Psoas muscle (tissue), 8 donors: Measurements from ENCODE around the gene MAS1L. TPM values are rescaled to one million over a fixed set of nuclear protein-coding genes. Genes with fewer than 3 reads are reported as not detected.

Experiments
- ATAC-seq, 4 donors: fragments of 200-7000 bp; cut with Tn5 transposase; one replicate each; pipeline ENCODE4 v1.9.1; 2020; ENCODE audit warnings: moderate library complexity in 3 of 4, mild to moderate bottlenecking in 2 of 4
- DNase-seq, 2 donors: peaks; one replicate each; pipeline ENCODE4 v3.0.0-alpha.2; 2020
- H3K27ac ChIP-seq: fragments of 200-600 bp; one replicate; pipeline ENCODE4 v1.8.0; 2022
- H3K27me3 ChIP-seq, 3 donors: fragments of 200-600 bp in 1 of 3; one replicate each; pipeline versions ENCODE4 v1.6.1 to v1.8.0; 2013 to 2022; ENCODE audit warnings: low read length in 2 of 3, mild to moderate bottlenecking in 2 of 3, moderate library complexity in 1 of 3; ENCODE audit not compliant: insufficient read depth in 3 of 3
- H3K36me3 ChIP-seq, 2 donors: fragments of 200-600 bp in 1 of 2; one replicate each; pipeline versions ENCODE4 v1.6.1 to v1.8.0; 2013 to 2022; ENCODE audit warnings: low read depth in 1 of 2, mild to moderate bottlenecking in 1 of 2, moderate library complexity in 1 of 2; ENCODE audit not compliant: insufficient read depth in 1 of 2
- H3K4me1 ChIP-seq: fragments of 200-600 bp; one replicate; pipeline ENCODE4 v1.8.0; 2022
- H3K4me3 ChIP-seq: fragments of 200-600 bp; one replicate; pipeline ENCODE4 v1.8.0; 2022; ENCODE audit warnings: mild to moderate bottlenecking
- H3K9me3 ChIP-seq: fragments of 200-600 bp; one replicate; pipeline ENCODE4 v1.8.0; 2022
- CTCF ChIP-seq: fragments of 200-600 bp; IDR thresholded peaks from one replicate; pipeline ENCODE4 v1.8.0; 2022; ENCODE audit warnings: antibody characterized with exemption
- WGBS, 3 donors: extraction: QIAGEN DNeasy Blood & Tissue Kit; methylation state at CpG; one replicate each; pipeline versions ENCODE4 v1.1.6 to v1.1.7; 2013; 5-methylcytosine and 5-hydroxymethylcytosine counted together
- intact Hi-C, 2 donors: fragments of 100-400 bp; cut with DNase I; formaldehyde crosslinking; loops; one replicate each; pipeline versions ENCODE4 v1.11.0 to v1.14.2; 2022
- polyA plus RNA-seq, 3 donors: library from polyadenylated mRNA; stranded (reverse); fragments of 200-250 nt; gene quantifications; one replicate each; pipeline ENCODE4 v1.2.3, GENCODE V29; 2013
- total RNA-seq, 4 donors: library from RNA; stranded (reverse); fragmentation: NEBNext Ultra II Directional in 2 of 4; extraction: Animal tissue kit (Norgen Biotek cat#: 25700) in 2 of 4; gene quantifications; one replicate each; pipeline versions ENCODE4 v1.2.1 to v1.2.4, GENCODE V29; 2021 to 2023
- donor health status: healthy with polysubstance abuse.
- donor health status: DM: no; HTN: no; CAD: no; lungs with moderate emphysema.
- donor health status: Bipolar disorder and iron deficiency.
- donor health status: healthy.
- donor health status: DM: yes; HTN: yes; CAD: no.
- donor health status: DM: no; HTN: no; CAD: no.
- donor health status: DM: no; HTN: no; CAD: no.
- donor health status: DM: yes; HTN: yes; CAD: no.

MAS1L gene
- total and polyA plus RNA-seq, 7 donors: not detected

- Histone ChIP-seq H3K4me3 (no peak overlapping the region), H3K27me3 (peaks cover 0 to 2% (median 0%) of the 10 kb centered on the region in 3 donors), H3K36me3 (no peaks in the 10 kb centered on the region), H3K27ac (no peak overlapping the region), H3K9me3 (no peaks in the 10 kb centered on the region), H3K4me1 (no peaks in the 10 kb centered on the region)
- TF ChIP-seq CTCF: no peak
- intact Hi-C loops: no loop called here
- DNase-seq (no peak), ATAC-seq (no peak)
- 64 to 77% (median 71%) methylated on average over 2 of the region's 2 CpGs for WGBS, 3 donors
Observed at GRCh38 chr6:29490552-29490951, 2.8 kb upstream of the MAS1L start.

- ATAC-seq (no peak), DNase-seq (no peak)
- TF ChIP-seq CTCF: no peak
- H3K36me3 ChIP-seq: no peaks in the 10 kb centered on the region
- WGBS, 3 donors: 74 to 85% (median 75%) methylated on average over 3 of the region's 3 CpGs
- no peak overlapping the region for H3K4me3 ChIP-seq
- intact Hi-C loops: no loop called here
- H3K27ac ChIP-seq: no peak overlapping the region
- no peaks in the 10 kb centered on the region for H3K9me3 ChIP-seq
- H3K27me3 ChIP-seq: peaks cover 0 to 2% (median 0%) of the 10 kb centered on the region in 3 donors
- H3K4me1 ChIP-seq: no peaks in the 10 kb centered on the region
Observed at GRCh38 chr6:29490055-29490454, 2.3 kb upstream of the MAS1L start.

GRCh38 chr6:29489286-29489685 lies 1.5 kb upstream of the MAS1L start:
- Histone ChIP-seq H3K27ac (no peak overlapping the region), H3K4me1 (no peaks in the 10 kb centered on the region), H3K36me3 (no peaks in the 10 kb centered on the region), H3K27me3 (peaks cover 0 to 2% (median 0%) of the 10 kb centered on the region in 3 donors), H3K9me3 (no peaks in the 10 kb centered on the region), H3K4me3 (no peak overlapping the region)
- DNase-seq (no peak), ATAC-seq (no peak)
- TF ChIP-seq CTCF: no peak
- intact Hi-C loops: no loop called here
- WGBS, 3 donors: 87 to 95% (median 89%) methylated on average over 8 of the region's 8 CpGs

GRCh38 chr6:29488874-29489273 lies 1.1 kb upstream of the MAS1L start:
- intact Hi-C loops: no loop called here
- ATAC-seq (no peak), DNase-seq (no peak)
- Histone ChIP-seq H3K9me3 (no peaks in the 10 kb centered on the region), H3K27ac (no peak overlapping the region), H3K27me3 (peaks cover 0 to 2% (median 0%) of the 10 kb centered on the region in 3 donors), H3K4me3 (no peak overlapping the region), H3K4me1 (no peaks in the 10 kb centered on the region), H3K36me3 (no peaks in the 10 kb centered on the region)
- no peak for TF ChIP-seq CTCF

- Histone ChIP-seq H3K9me3 (no peaks in the 10 kb centered on the region), H3K36me3 (no peaks in the 10 kb centered on the region), H3K27me3 (peaks cover 0 to 2% (median 0%) of the 10 kb centered on the region in 3 donors), H3K4me1 (no peaks in the 10 kb centered on the region), H3K27ac (no peak overlapping the region), H3K4me3 (no peak overlapping the region)
- WGBS, 3 donors: 77 to 80% (median 77%) methylated on average over 5 of the region's 5 CpGs
- no peak for DNase-seq
- no peak for ATAC-seq
- intact Hi-C loops: no loop called here
- no peak for TF ChIP-seq CTCF
Observed at GRCh38 chr6:29487131-29487530, 625 bp downstream of the MAS1L start.
